Astrocyte of the hippocampus (primary cell): Measurements from ENCODE around the gene FMN1.

Experiments used
- DNase-seq: peaks from one replicate; pipeline ENCODE4 v3.0.0; 2011; ENCODE audit warnings: low read depth, low spot score

Gene FMN1

GRCh38 chr15:33059184-33059583, 135.3 kb downstream of the FMN1 start:
- no peak for DNase-seq

- no peak for DNase-seq
These were observed 136.7 kb downstream of the FMN1 start for GRCh38 chr15:33057845-33058244.

GRCh38 chr15:33055962-33056361, 138.6 kb downstream of the FMN1 start:
- no peak for DNase-seq

- DNase-seq, result no peak
These were observed 143.0 kb downstream of the FMN1 start for GRCh38 chr15:33051528-33051927.

GRCh38 chr15:33048255-33048654, 146.3 kb downstream of the FMN1 start:
- DNase-seq, result no peak

GRCh38 chr15:33047077-33047476, 147.4 kb downstream of the FMN1 start:
- DNase-seq, result no peak

- no peak for DNase-seq
These were observed 148.2 kb downstream of the FMN1 start for GRCh38 chr15:33046329-33046728.

- DNase-seq, result peak; percentile 47
These were observed 149.3 kb downstream of the FMN1 start for GRCh38 chr15:33045066-33045810.

- no peak for DNase-seq
These were observed 149.9 kb downstream of the FMN1 start for GRCh38 chr15:33044598-33044997.

GRCh38 chr15:33043636-33044035, 150.9 kb downstream of the FMN1 start:
- no peak for DNase-seq

- DNase-seq, result no peak
These were observed 154.0 kb downstream of the FMN1 start for GRCh38 chr15:33040496-33040895.

- DNase-seq, result no peak
These were observed 159.9 kb downstream of the FMN1 start for GRCh38 chr15:33034588-33034987.

- peak; percentile 42 for DNase-seq
These were observed 162.5 kb downstream of the FMN1 start for GRCh38 chr15:33032053-33032452.

GRCh38 chr15:33031324-33031821, 163.1 kb downstream of the FMN1 start:
- peak; percentile 29 for DNase-seq

- DNase-seq, result no peak
These were observed 164.2 kb downstream of the FMN1 start for GRCh38 chr15:33030315-33030714.

GRCh38 chr15:33029109-33029652, 165.3 kb downstream of the FMN1 start:
- peak; percentile 22 for DNase-seq

GRCh38 chr15:33028495-33028894, 166.0 kb downstream of the FMN1 start:
- DNase-seq, result no peak

GRCh38 chr15:33027306-33028035, 167.0 kb downstream of the FMN1 start:
- no peak for DNase-seq

GRCh38 chr15:33026614-33027013, 167.9 kb downstream of the FMN1 start:
- DNase-seq, result no peak

- peak; percentile 66 for DNase-seq
These were observed 171.9 kb downstream of the FMN1 start for GRCh38 chr15:33022629-33023028.

GRCh38 chr15:33021806-33022389, 172.6 kb downstream of the FMN1 start:
- DNase-seq, result peak; percentile 73

GRCh38 chr15:33019354-33019981, 175.0 kb downstream of the FMN1 start:
- no peak for DNase-seq
